IPS DF 6.9 (cell line): ENCODE measurements around the gene DLGAP1.

ENCODE experiments used
- DNase-seq: peaks from one replicate; pipeline ENCODE4 v3.0.0-alpha.2; 2013; ENCODE audit warnings: low read depth, low spot score
- H3K27ac ChIP-seq: one replicate; pipeline ENCODE4 v1.5.1; 2013; ENCODE audit warnings: low read length, control low read depth
- H3K27me3 ChIP-seq: 2 replicates; pipeline ENCODE4 v1.6.1; 2013; ENCODE audit warnings: mild to moderate bottlenecking, low read length; ENCODE audit not compliant: control insufficient read depth, insufficient read depth
- H3K36me3 ChIP-seq: 2 replicates; pipeline ENCODE4 v1.6.1; 2013; ENCODE audit warnings: low read length; ENCODE audit not compliant: control insufficient read depth, insufficient read depth
- H3K4me1 ChIP-seq: 2 replicates; pipeline ENCODE4 v1.6.1; 2013; ENCODE audit warnings: low read length; ENCODE audit not compliant: control insufficient read depth, insufficient read depth
- H3K4me3 ChIP-seq: 2 replicates; pipeline ENCODE4 v1.5.1; 2013; ENCODE audit warnings: mild to moderate bottlenecking, low read length
- H3K9me3 ChIP-seq: 2 replicates; pipeline ENCODE4 v1.6.1; 2013; ENCODE audit warnings: low read length, inconsistent platforms; ENCODE audit not compliant: control insufficient read depth, insufficient read depth
- WGBS: extraction: QIAGEN DNeasy Blood & Tissue Kit; methylation state at CpG from one replicate; pipeline ENCODE4 v1.1.7; 2013; ENCODE audit warnings: mixed read lengths, missing lambda C conversion rate; ENCODE audit not compliant: insufficient read length, insufficient coverage; 5-methylcytosine and 5-hydroxymethylcytosine counted together

The DLGAP1 gene

DNA sequence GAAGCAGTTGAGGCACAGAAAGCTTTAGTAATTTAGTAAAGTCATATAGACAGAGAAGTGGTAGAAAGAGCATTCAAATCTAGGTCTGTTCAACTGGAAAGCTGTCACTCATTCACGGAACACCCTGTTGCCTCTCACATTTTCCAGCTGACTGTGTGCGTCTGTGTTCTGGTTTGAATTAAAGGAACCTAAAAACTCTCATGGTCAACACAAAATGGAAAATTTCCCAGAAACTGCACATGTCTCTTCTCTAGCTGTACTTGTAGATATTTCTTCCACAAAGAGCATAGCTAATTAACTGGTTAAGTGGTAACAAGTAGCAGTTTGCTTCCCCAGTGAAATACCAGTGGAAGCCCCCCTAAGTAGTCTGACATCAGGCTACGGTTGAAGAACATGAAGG, 614.3 kb downstream of the DLGAP1 start:
- WGBS: no CpG with 5 or more reads among the region's 3 CpGs
- no peaks in the 10 kb centered on the region for H3K9me3 ChIP-seq
- no peak for DNase-seq
- H3K27me3 ChIP-seq: no peaks in the 10 kb centered on the region
- no peaks in the 10 kb centered on the region for H3K4me1 ChIP-seq
- no peaks in the 10 kb centered on the region for H3K36me3 ChIP-seq
- H3K27ac ChIP-seq: no peak overlapping the region
- H3K4me3 ChIP-seq: no peak overlapping the region

DNA sequence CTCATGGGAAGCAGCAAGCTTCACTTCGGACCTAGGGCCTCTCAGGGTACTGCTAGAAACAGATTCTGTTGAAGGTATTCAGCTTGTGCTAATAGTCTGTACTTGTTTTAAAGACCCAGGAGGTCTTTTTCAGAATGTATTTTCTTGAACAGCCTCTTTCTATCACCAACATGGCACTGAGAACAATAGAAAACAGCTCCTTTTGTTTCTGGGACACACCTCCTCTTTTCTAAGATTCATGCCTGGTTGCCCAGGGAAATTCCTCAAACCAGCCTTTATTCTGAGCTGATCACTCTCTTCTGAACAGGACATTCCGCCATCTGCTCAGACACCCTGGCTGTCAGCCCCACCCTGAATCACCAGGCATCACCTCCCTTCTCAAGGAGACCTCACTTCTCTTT, 615.5 kb downstream of the DLGAP1 start:
- Histone ChIP-seq H3K36me3 (no peaks in the 10 kb centered on the region), H3K4me3 (no peak overlapping the region), H3K27me3 (no peaks in the 10 kb centered on the region), H3K27ac (no peak overlapping the region), H3K4me1 (no peaks in the 10 kb centered on the region), H3K9me3 (no peaks in the 10 kb centered on the region)
- no peak for DNase-seq
- WGBS: no CpG with 5 or more reads among the region's 2 CpGs

DNA sequence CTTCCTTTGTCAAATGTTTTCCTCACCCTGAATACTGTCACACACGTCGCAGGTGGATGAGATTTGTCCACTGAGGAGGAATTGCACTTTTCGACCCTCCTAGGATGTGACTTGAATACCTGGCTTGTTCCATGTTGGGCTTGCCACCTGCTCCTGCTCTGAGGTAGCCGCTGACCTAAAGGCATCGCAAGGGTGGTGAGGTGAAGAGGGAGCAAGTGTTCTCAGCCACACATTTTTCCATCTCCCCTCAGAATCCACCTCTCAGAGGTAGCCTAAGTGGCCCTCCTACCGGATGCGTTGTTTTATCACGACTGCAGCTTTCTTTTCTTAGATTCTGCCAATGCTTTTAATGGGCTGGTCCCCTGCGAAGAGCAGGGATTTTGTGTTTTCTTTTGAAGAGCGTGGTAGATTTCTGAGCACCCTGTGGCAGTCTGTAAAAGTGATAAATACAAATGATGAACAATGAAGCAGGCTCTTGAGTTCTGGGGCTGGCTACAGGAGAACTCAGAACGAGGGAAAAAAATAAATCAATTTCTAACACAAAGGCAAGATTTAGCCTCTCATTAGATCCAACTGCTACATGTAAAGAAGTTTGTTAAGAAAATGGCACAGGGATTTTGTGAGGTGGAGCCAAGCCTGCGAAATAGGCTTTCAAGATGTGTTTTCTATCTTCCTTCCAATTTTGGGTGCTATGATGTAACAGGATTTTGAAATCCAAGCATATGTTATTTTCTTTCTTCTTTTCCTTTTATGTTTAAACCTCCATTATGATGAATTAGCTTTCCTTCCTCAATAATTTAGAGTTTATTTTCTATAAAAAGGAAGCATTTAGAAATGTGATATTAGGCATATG, 618.4 kb downstream of the DLGAP1 start:
- H3K4me1 ChIP-seq: no peaks in the 10 kb centered on the region
- H3K27ac ChIP-seq: no peak overlapping the region
- no peaks in the 10 kb centered on the region for H3K9me3 ChIP-seq
- WGBS: no CpG with 5 or more reads among the region's 12 CpGs
- no peak overlapping the region for H3K4me3 ChIP-seq
- no peaks in the 10 kb centered on the region for H3K36me3 ChIP-seq
- no peaks in the 10 kb centered on the region for H3K27me3 ChIP-seq
- no peak for DNase-seq

DNA sequence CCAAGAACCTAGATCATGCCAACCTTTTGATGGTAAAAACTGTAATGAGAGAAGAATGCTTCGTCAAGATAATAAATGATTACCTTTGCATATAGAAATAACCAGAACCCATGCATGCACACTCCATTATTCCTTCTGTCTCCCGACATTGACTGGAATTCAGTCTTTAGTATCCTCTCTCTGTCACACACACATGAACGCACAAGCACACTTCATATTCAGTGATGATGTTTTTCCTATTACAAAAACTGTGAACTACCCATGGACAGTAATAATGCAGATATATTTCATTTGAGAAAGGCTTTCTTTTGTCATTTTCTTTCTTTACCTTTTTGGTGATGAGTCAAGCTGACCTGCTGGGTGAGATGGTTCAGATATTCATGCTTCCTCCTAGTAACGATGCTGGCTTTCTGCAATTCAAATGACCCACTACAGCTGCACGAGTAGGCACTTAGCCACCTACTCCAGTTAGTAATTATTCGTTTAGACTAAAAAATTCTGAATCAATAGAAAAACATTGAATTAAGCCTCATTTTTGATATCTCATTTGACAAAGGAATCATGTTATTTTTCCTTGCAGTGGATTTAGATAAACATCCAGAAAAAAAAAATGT, 623.0 kb downstream of the DLGAP1 start:
- Histone ChIP-seq H3K36me3 (no peaks in the 10 kb centered on the region), H3K9me3 (no peaks in the 10 kb centered on the region), H3K27ac (no peak overlapping the region), H3K27me3 (no peaks in the 10 kb centered on the region), H3K4me1 (0 out of 2 replicates have a peak, but pooled peaks cover under 1% of the 10 kb centered on the region), H3K4me3 (no peak overlapping the region)
- no CpG with 5 or more reads among the region's 6 CpGs for WGBS
- no peak for DNase-seq

DNA sequence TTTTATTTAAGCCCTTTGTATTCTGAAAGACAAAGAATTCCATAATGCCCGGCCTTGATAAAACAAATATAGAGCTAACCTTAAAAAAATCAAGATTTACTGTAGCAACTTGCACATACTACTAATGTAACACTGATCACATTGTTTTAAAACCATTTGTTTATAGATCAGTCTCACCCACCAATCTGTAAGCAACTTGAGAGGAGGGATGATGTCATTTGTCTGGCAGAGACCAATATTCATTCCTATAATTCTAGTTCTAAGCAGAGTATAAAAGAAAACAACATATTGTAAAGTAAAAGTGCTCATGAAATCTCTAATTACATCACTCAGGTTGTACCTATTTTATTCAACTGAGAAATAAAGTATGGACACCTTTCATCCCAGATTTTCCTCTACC, 624.5 kb downstream of the DLGAP1 start:
- Histone ChIP-seq H3K27me3 (no peaks in the 10 kb centered on the region), H3K9me3 (no peaks in the 10 kb centered on the region), H3K4me1 (0 out of 2 replicates have a peak, but pooled peaks cover 2% of the 10 kb centered on the region), H3K36me3 (no peaks in the 10 kb centered on the region), H3K4me3 (no peak overlapping the region), H3K27ac (no peak overlapping the region)
- DNase-seq: no peak
- no CpG with 5 or more reads among the region's 1 CpG for WGBS

DNA sequence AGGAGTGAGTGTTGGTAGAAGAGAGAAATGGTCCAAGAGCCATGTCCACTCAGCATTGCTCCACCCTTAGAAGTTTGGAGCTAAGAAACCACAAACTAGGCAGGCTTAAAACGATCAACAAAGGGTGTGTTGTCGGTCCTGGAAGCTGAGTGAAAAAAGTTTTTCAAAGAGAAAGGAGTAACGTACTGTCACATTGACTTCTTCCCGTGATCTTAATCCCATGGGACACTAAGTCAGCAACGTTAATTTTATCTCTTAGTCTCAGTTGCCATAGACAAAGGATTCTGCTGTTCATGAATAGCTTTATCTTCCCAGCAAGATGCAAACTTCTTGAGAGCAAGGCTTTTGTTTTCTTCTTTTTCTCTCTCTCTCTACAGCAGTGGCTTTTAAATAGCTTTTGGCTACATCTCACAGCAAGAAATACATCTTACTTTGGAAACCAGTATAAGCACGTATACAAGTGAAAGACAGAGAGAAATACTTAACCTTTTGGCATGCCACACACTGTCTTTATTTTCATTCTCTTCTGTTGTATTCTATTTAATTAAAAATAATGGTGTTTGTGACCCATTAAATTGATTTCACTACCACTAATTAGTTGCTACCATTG, 627.8 kb downstream of the DLGAP1 start:
- 0 out of 2 replicates have a peak, but pooled peaks cover 2% of the 10 kb centered on the region for H3K4me1 ChIP-seq
- H3K27ac ChIP-seq: no peak overlapping the region
- H3K9me3 ChIP-seq: no peaks in the 10 kb centered on the region
- H3K36me3 ChIP-seq: no peaks in the 10 kb centered on the region
- WGBS: no CpG with 5 or more reads among the region's 6 CpGs
- H3K27me3 ChIP-seq: no peaks in the 10 kb centered on the region
- DNase-seq: no peak
- H3K4me3 ChIP-seq: no peak overlapping the region

DNA sequence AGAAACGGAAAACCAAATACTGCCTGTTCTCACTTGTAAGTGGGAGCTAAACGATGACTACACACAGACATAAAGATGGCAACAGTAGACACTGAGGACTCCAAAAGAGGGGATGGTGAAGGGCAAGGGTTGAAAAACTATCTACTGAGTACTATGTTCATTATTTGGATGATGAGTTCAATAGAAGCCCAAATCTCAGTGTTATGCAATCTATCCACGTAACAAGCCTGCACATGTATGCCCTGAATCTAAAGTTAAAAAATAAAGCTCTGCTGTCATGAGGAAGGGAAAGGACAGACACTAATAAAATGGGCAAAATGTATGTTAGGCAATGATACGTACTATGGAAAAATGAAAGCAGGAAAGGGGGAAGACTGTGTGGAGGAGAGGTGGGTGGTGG, 629.1 kb downstream of the DLGAP1 start:
- no peak for DNase-seq
- H3K27me3 ChIP-seq: no peaks in the 10 kb centered on the region
- WGBS: no CpG with 5 or more reads among the region's 4 CpGs
- H3K27ac ChIP-seq: no peak overlapping the region
- H3K4me3 ChIP-seq: no peak overlapping the region
- no peaks in the 10 kb centered on the region for H3K9me3 ChIP-seq
- H3K4me1 ChIP-seq: 0 out of 2 replicates have a peak, but pooled peaks cover 2% of the 10 kb centered on the region
- no peaks in the 10 kb centered on the region for H3K36me3 ChIP-seq

DNA sequence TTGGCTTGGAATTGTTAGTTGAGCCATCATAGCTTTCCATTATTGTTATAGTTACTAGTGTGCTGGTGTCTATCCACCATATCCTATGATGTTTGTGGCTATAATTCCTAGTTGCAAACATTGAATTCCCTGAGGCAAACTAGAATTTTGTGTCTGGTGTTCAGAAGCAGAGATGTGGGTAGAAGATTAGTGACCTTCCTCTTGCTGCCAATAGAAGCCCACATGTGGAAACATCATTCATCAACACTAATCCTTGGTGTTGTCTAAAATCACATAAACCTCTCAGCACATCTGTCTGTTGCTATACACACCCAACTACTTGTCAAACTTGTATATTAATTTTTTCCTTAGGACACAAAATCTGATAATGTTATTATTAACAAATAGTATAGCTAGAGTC, 631.0 kb downstream of the DLGAP1 start:
- H3K36me3 ChIP-seq: no peaks in the 10 kb centered on the region
- H3K9me3 ChIP-seq: no peaks in the 10 kb centered on the region
- H3K4me3 ChIP-seq: no peak overlapping the region
- H3K4me1 ChIP-seq: 0 out of 2 replicates have a peak, but pooled peaks cover 2% of the 10 kb centered on the region
- no peak for DNase-seq
- no peak overlapping the region for H3K27ac ChIP-seq
- H3K27me3 ChIP-seq: no peaks in the 10 kb centered on the region

DNA sequence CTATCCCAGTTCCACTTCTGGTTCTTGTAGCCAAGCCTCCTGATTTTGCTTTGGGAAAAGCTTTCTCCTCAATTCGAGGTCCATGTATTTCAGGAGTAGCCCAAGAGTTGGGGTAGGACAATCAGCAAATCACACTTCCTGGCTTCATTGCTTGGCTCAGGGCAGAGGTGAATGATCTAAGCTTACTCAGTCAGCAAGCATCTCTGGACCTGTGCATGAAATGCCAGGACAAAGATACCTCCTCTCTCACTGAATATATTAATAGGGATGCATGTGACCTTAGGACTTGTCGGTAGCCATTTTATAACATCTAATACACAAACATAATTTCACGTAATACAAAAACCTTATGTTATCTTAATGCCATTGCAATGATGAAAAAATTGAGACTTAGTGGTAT, 632.0 kb downstream of the DLGAP1 start:
- H3K4me1 ChIP-seq: 0 out of 2 replicates have a peak, but pooled peaks cover 2% of the 10 kb centered on the region
- no peak overlapping the region for H3K27ac ChIP-seq
- no peaks in the 10 kb centered on the region for H3K27me3 ChIP-seq
- H3K4me3 ChIP-seq: no peak overlapping the region
- WGBS: no CpG with 5 or more reads among the region's 3 CpGs
- no peak for DNase-seq
- H3K36me3 ChIP-seq: no peaks in the 10 kb centered on the region
- H3K9me3 ChIP-seq: no peaks in the 10 kb centered on the region

DNA sequence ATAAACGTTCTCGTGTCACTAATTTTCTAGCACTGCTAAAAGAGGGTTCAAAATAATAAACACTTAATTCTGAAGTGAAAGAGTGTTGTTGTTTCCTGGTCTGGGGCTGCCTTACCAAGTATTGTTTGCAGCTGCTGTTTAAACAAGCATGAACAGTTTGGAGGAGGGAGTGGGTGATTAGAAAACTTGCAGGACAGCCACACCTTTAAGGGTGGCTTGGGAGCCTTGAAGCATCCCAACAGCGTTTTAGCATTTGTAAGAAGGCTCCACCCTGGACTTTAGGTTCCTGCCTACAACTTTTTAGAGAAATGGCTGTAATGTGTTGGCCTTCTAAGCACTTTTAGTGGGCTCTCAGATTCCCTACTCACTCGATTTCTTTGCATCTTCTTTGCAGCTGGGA, 633.6 kb downstream of the DLGAP1 start:
- WGBS: no CpG with 5 or more reads among the region's 4 CpGs
- H3K9me3 ChIP-seq: no peaks in the 10 kb centered on the region
- no peaks in the 10 kb centered on the region for H3K4me1 ChIP-seq
- no peaks in the 10 kb centered on the region for H3K27me3 ChIP-seq
- no peak for DNase-seq
- no peaks in the 10 kb centered on the region for H3K36me3 ChIP-seq
- no peak overlapping the region for H3K27ac ChIP-seq
- H3K4me3 ChIP-seq: no peak overlapping the region
